ENCODE data around the gene AIMP2. TPM values are rescaled to one million over a fixed set of nuclear protein-coding genes. Genes with fewer than 3 reads are reported as not detected.

Gene AIMP2
- total RNA-seq, 2 donors from 2014 or later, result 48.6 to 60.1 TPM

- Mint-ChIP-seq H3K27ac (peak overlapping the region; percentile 58), H3K4me3 (no peak overlapping the region), H3K4me1 (no peaks in the 10 kb centered on the region), H3K9me3 (no peaks in the 10 kb centered on the region), H3K36me3 (ENCODE audit: low read depth) (peaks cover 75% of the 10 kb centered on the region), H3K27me3 (ENCODE audit: insufficient read depth) (no peaks in the 10 kb centered on the region)
- WGBS, 2 experiments (ENCODE audit: insufficient coverage in 1 of 2, insufficient read length in 1 of 2), result 91 to 96% methylated on average over 7 of the region's 7 CpGs
- DNase-seq, result peak; percentile 14
- Histone ChIP-seq H3K36me3 (ENCODE audit: control insufficient read depth, insufficient read depth, low read length) (peaks cover 89% of the 10 kb centered on the region), H3K27me3 (ENCODE audit: control insufficient read depth, insufficient read depth, low read length, poor library complexity, severe bottlenecking) (no peaks in the 10 kb centered on the region), H3K4me3 (ENCODE audit: low read length) (no peak overlapping the region), H3K9ac (ENCODE audit: extremely low read depth, low read length, poor library complexity, severe bottlenecking) (no peak overlapping the region), H3K4me1 (ENCODE audit: control insufficient read depth, insufficient read depth, low read length) (no peaks in the 10 kb centered on the region), H3K9me3 (ENCODE audit: control insufficient read depth, low read length) (no peaks in the 10 kb centered on the region), H3K27ac (ENCODE audit: low read depth, low read length) (no peak overlapping the region)
- TF ChIP-seq CTCF (conservative IDR thresholded peaks at IDR 0.05), result no peak
Observed at GRCh38 chr7:6032641-6033040, 23.6 kb downstream of the AIMP2 start.

- Mint-ChIP-seq H3K27ac (no peak overlapping the region), H3K36me3 (ENCODE audit: low read depth) (peaks cover 74% of the 10 kb centered on the region)
- TF ChIP-seq CTCF (conservative IDR thresholded peaks at IDR 0.05), result no peak
Observed at GRCh38 chr7:6035165-6035564, 26.1 kb downstream of the AIMP2 start.

GRCh38 chr7:6035686-6036085 lies 26.6 kb downstream of the AIMP2 start:
- TF ChIP-seq CTCF (conservative IDR thresholded peaks at IDR 0.05), result no peak
- Mint-ChIP-seq H3K27ac (no peak overlapping the region), H3K4me1 (no peaks in the 10 kb centered on the region), H3K36me3 (ENCODE audit: low read depth) (peaks cover 78% of the 10 kb centered on the region), H3K4me3 (no peak overlapping the region), H3K9me3 (no peaks in the 10 kb centered on the region), H3K27me3 (ENCODE audit: insufficient read depth) (no peaks in the 10 kb centered on the region)
- H3K4me1 ChIP-seq (ENCODE audit: control insufficient read depth, insufficient read depth, low read length), result no peaks in the 10 kb centered on the region
- no peak overlapping the region for H3K9ac ChIP-seq (ENCODE audit: extremely low read depth, low read length, poor library complexity, severe bottlenecking)
- no peaks in the 10 kb centered on the region for H3K27me3 ChIP-seq (ENCODE audit: control insufficient read depth, insufficient read depth, low read length, poor library complexity, severe bottlenecking)
- no peak overlapping the region for H3K4me3 ChIP-seq (ENCODE audit: low read length)
- no peaks in the 10 kb centered on the region for H3K9me3 ChIP-seq (ENCODE audit: control insufficient read depth, low read length)
- no peak overlapping the region for H3K27ac ChIP-seq (ENCODE audit: low read depth, low read length)
- DNase-seq, result peak; percentile 22
- 95 to 96% methylated on average over 12 to 13 of the region's 13 CpGs for WGBS, 2 experiments (ENCODE audit: insufficient coverage in 1 of 2, insufficient read length in 1 of 2)
- H3K36me3 ChIP-seq (ENCODE audit: control insufficient read depth, insufficient read depth, low read length), result peaks cover 88% of the 10 kb centered on the region

More at GRCh38 chr7:6035165-6035564, 26.1 kb downstream of the AIMP2 start:
- Histone ChIP-seq H3K9ac (ENCODE audit: extremely low read depth, low read length, poor library complexity, severe bottlenecking) (no peak overlapping the region), H3K27me3 (ENCODE audit: control insufficient read depth, insufficient read depth, low read length, poor library complexity, severe bottlenecking) (no peaks in the 10 kb centered on the region), H3K4me1 (ENCODE audit: control insufficient read depth, insufficient read depth, low read length) (no peaks in the 10 kb centered on the region), H3K4me3 (ENCODE audit: low read length) (no peak overlapping the region), H3K36me3 (ENCODE audit: control insufficient read depth, insufficient read depth, low read length) (peaks cover 88% of the 10 kb centered on the region), H3K9me3 (ENCODE audit: control insufficient read depth, low read length) (no peaks in the 10 kb centered on the region), H3K27ac (ENCODE audit: low read depth, low read length) (no peak overlapping the region)
- no peak overlapping the region for H3K4me3 Mint-ChIP-seq
- WGBS, 2 experiments (ENCODE audit: insufficient coverage in 1 of 2, insufficient read length in 1 of 2), result 96% methylated on average over 9 to 10 of the region's 10 CpGs
- no peaks in the 10 kb centered on the region for H3K9me3 Mint-ChIP-seq
- no peaks in the 10 kb centered on the region for H3K27me3 Mint-ChIP-seq (ENCODE audit: insufficient read depth)
- no peaks in the 10 kb centered on the region for H3K4me1 Mint-ChIP-seq
- DNase-seq, result peak; percentile 30

Data from endodermal cell (in vitro differentiated cells).